Endodermal cell (in vitro differentiated cells): Measurements from ENCODE around the gene DHRS12. TPM values are rescaled to one million over a fixed set of nuclear protein-coding genes. Genes with fewer than 3 reads are reported as not detected.

Experiments used
- DNase-seq: peaks from one replicate; pipeline ENCODE4 v3.0.0-alpha.2; 2017
- H3K27ac ChIP-seq: 2 replicates; pipeline ENCODE4 v1.5.1; 2013; ENCODE audit warnings: mild to moderate bottlenecking, low read depth, low read length, moderate library complexity
- H3K27me3 ChIP-seq: 2 replicates; pipeline ENCODE4 v1.6.1; 2013; ENCODE audit warnings: mild to moderate bottlenecking, low read length, moderate library complexity; ENCODE audit not compliant: insufficient read depth, control insufficient read depth, poor library complexity, severe bottlenecking
- H3K36me3 ChIP-seq: 2 replicates; pipeline ENCODE4 v1.7.0; 2013; ENCODE audit warnings: mild to moderate bottlenecking, low read length, moderate library complexity; ENCODE audit not compliant: control insufficient read depth, insufficient read depth
- H3K4me1 ChIP-seq: one replicate; pipeline ENCODE4 v1.7.0; 2013; ENCODE audit warnings: low read length; ENCODE audit not compliant: control insufficient read depth, insufficient read depth
- H3K4me3 ChIP-seq: 2 replicates; pipeline ENCODE4 v1.5.1; 2013; ENCODE audit warnings: mild to moderate bottlenecking, low read length, moderate library complexity
- H3K9ac ChIP-seq: 2 replicates; pipeline ENCODE4 v1.6.1; 2013; ENCODE audit warnings: mild to moderate bottlenecking, low read length, moderate library complexity; ENCODE audit not compliant: poor library complexity, severe bottlenecking; ENCODE audit errors: extremely low read depth
- H3K9me3 ChIP-seq: 2 replicates; pipeline ENCODE4 v1.6.1; 2013; ENCODE audit warnings: mild to moderate bottlenecking, low read length, moderate library complexity; ENCODE audit not compliant: control insufficient read depth
- H3K27ac Mint-ChIP-seq: 2 replicates; pipeline ENCODE4 v1.8.0; 2020; ENCODE audit warnings: mixed read lengths
- H3K27me3 Mint-ChIP-seq: 2 replicates; pipeline ENCODE4 v1.8.0; 2021; ENCODE audit warnings: mild to moderate bottlenecking, mixed read lengths; ENCODE audit not compliant: insufficient read depth
- H3K36me3 Mint-ChIP-seq: 2 replicates; pipeline ENCODE4 v1.8.0; 2020; ENCODE audit warnings: low read depth, mixed read lengths
- H3K4me1 Mint-ChIP-seq: 2 replicates; pipeline ENCODE4 v1.8.0; 2020; ENCODE audit warnings: mixed read lengths
- H3K4me3 Mint-ChIP-seq: 2 replicates; pipeline ENCODE4 v1.8.0; 2020; ENCODE audit warnings: mild to moderate bottlenecking, moderate library complexity, mixed read lengths
- H3K9me3 Mint-ChIP-seq: 2 replicates; pipeline ENCODE4 v1.8.0; 2020; ENCODE audit warnings: mild to moderate bottlenecking, mixed read lengths
- WGBS, 2 experiments: methylation state at CpG; one replicate each; pipeline versions ENCODE4 v1.1.5 to v1.1.7; 2013; ENCODE audit warnings: missing lambda C conversion rate in 2 of 2, mixed read lengths in 1 of 2; ENCODE audit not compliant: insufficient coverage in 1 of 2, insufficient read length in 1 of 2; 5-methylcytosine and 5-hydroxymethylcytosine counted together
- total RNA-seq, 2 donors: library from RNA; stranded (reverse); fragmentation: NEBNext Ultra II Directional in 1 of 2; extraction: Animal tissue kit (Norgen Biotek cat#: 25700) in 1 of 2; gene quantifications; 2 replicates in 1 of 2; 3 replicates in 1 of 2; pipeline ENCODE4 v1.2.1, GENCODE V29; 2021
- TF ChIP-seq, protein P1 (sequence below): fragments of 200-600 bp; sonication (generic); conservative IDR thresholded peaks from 2 replicates; pipeline ENCODE4 v1.5.0; 2021; ENCODE audit warnings: antibody characterized with exemption, mild to moderate bottlenecking

Gene DHRS12
- total RNA-seq, 2 donors from 2014 or later, result 13.8 to 19.8 TPM

DNA sequence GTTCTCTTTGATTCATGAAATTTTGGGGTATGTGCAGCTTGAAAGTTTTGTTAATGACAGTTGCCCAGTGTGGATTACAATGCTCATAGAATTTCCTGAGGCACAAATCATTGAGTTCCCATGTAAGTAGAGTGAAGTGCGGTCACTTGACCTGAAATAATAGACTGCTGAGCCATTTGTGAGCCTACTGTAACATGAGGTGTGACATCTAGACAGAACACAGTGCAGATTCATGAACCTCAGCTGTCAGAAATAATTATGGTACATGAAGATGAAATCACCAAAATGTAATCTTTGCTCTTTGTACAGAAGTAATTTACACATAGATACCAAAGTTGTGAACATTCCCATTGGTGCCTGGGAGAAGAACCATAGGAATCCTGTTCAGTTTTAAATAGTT lies 84.6 kb downstream of the DHRS12 start:
- H3K4me3 Mint-ChIP-seq, result no peak overlapping the region
- H3K9ac ChIP-seq, result no peak overlapping the region
- WGBS, 2 experiments, result 98 to 100% methylated on average over 1 of the region's 1 CpG
- no peak for DNase-seq
- no peaks in the 10 kb centered on the region for H3K27me3 Mint-ChIP-seq
- no peak overlapping the region for H3K27ac Mint-ChIP-seq
- no peaks in the 10 kb centered on the region for H3K27me3 ChIP-seq
- H3K4me1 Mint-ChIP-seq, result peaks cover 6% of the 10 kb centered on the region
- H3K4me1 ChIP-seq, result peaks cover 2% of the 10 kb centered on the region
- H3K9me3 Mint-ChIP-seq, result no peaks in the 10 kb centered on the region
- H3K9me3 ChIP-seq, result no peaks in the 10 kb centered on the region
- peaks cover 4% of the 10 kb centered on the region for H3K36me3 Mint-ChIP-seq
- H3K4me3 ChIP-seq, result no peak overlapping the region
- TF ChIP-seq, protein P1, sequence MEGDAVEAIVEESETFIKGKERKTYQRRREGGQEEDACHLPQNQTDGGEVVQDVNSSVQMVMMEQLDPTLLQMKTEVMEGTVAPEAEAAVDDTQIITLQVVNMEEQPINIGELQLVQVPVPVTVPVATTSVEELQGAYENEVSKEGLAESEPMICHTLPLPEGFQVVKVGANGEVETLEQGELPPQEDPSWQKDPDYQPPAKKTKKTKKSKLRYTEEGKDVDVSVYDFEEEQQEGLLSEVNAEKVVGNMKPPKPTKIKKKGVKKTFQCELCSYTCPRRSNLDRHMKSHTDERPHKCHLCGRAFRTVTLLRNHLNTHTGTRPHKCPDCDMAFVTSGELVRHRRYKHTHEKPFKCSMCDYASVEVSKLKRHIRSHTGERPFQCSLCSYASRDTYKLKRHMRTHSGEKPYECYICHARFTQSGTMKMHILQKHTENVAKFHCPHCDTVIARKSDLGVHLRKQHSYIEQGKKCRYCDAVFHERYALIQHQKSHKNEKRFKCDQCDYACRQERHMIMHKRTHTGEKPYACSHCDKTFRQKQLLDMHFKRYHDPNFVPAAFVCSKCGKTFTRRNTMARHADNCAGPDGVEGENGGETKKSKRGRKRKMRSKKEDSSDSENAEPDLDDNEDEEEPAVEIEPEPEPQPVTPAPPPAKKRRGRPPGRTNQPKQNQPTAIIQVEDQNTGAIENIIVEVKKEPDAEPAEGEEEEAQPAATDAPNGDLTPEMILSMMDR, result no peak
- H3K36me3 ChIP-seq, result no peaks in the 10 kb centered on the region
- no peak overlapping the region for H3K27ac ChIP-seq

Other genes with a start within 250 kb of the DHRS12 start
- 10 to 100 TPM; 20.6 to 28.0 TPM for gene WDFY2, start 219.7 kb downstream of the DHRS12 start, total RNA-seq
- gene TMEM272, start 41.0 kb upstream of the DHRS12 start, total RNA-seq, result under 1 TPM; 0.62 TPM
- gene CCDC70, start 57.8 kb upstream of the DHRS12 start, total RNA-seq, result not detected
- 10 to 100 TPM; 20.4 to 29.2 TPM for gene ATP7B, start 207.3 kb upstream of the DHRS12 start, total RNA-seq
- 10 to 100 TPM; 41.5 to 53.1 TPM for gene ALG11, start 208.2 kb upstream of the DHRS12 start, total RNA-seq
- 10 to 100 TPM; 20.7 to 22.0 TPM for gene UTP14C, start 220.5 kb upstream of the DHRS12 start, total RNA-seq